GM18909 (cell line): ENCODE data around the gene OBSL1.

Source experiments
- ATAC-seq: cut with Tn5 transposase; IDR thresholded peaks from one replicate; pipeline ENCODE4 v1.9.1; 2021; ENCODE audit warnings: mild to moderate bottlenecking; ENCODE audit not compliant: unreplicated experiment, poor library complexity

Gene OBSL1

DNA sequence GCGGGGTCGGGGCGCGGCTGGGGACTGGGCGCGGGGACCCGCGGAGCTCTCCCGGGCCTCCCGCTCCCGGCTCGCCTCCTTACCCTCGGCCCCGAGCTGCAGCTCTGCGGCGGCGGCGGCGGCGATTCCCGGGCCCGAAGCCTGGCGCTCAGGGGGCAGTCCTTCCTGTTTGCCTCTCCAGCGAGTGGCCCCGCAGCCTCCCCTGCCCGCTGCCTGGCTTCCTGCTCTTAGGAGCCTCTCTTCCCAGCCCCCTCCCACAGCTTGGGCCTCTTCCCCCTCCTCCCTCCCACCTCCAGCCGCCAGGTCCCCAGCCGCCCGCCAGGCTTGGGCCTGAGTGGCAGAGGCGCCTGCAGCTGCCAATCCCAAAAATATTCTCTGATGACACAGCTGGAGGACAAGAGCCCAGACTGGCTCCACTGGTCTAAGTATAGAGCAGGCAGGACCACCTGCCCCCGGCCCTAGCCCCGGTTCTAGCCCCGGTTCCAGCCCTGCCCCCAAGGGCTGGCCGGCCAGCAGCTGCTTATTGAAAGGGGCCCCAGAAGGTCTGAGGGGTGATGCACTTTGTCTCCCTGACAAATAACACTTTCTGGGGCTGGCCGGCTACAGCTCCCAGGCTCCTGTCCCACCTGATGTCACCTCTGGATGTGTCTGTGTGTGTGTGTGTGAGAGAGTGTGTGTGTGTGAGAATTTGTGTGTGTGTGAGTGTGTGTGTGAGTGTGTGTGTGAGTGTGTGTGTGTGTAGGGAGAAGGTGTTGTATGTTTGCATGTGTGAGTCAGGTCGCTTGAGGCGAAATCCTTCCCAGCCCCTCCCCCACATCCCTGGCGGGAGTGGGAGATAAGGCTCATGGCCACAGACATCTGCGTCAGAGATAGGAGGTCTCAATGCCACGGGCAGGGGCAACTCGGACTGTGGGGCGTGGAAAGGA is at the start of gene OBSL1:
OBSL1 (minus strand) TSS at position 229 of the 926 bp plus-strand sequence. CDS start 307 bp downstream, outside the sequence.
- no peak for ATAC-seq

DNA sequence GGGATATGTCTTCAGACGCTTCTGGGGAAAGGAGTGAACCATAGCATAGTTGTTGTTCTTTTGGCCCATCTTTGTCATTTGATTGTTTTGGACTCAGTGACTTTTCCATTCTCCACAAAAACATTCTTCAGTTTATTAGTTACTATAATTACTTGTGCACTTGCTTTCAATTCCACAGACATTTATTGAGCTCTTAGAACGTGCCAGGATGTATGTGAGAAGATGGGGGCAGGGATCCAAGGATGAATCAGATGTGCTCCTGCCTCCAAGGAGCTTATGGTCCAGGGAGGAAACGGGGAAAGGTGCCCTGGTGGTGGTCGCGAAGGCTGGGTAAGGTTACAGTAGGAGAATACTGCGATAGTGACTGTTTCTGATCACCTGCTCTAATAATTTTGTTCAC is 49.2 kb upstream of the OBSL1 start:
- no peak for ATAC-seq

DNA sequence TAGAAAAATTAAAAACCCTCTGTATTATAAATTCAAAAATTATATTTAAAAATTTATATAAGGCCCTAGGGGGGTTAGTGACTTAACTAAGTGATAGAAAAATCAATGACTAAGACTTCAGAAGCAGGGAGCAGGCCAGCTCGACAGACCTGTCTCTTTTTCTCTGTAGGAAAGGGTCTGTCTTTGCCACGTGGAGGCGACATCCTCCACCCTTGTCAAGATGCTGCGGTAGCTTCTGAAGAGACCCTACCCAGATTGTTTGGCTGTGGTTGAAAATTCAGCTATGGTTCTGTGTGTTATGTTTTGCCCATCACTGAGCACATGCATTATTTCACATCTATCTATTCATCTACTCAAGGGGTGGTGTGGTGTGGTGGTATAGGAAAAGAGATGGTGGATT is 47.9 kb upstream of the OBSL1 start:
- no peak for ATAC-seq

DNA sequence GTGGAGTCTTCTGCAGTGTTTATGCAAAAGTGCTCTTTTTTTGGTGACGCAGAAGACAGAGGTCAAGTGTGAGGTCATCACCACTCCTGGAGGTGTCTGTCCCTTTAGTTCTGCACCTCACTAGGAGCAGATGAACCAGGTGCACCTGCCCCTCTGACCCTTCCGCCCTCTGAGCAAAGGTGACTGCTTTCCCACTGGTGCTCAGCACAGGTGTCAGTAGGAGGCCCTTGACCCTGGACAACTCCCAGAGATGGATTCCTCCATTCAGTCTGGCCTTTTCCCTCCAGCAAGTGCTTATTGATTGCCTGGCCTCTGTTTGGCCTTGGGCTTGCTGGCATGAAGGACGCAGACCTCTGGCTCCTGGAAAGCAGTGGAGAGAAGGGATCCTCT is 47.4 kb upstream of the OBSL1 start:
- no peak for ATAC-seq

DNA sequence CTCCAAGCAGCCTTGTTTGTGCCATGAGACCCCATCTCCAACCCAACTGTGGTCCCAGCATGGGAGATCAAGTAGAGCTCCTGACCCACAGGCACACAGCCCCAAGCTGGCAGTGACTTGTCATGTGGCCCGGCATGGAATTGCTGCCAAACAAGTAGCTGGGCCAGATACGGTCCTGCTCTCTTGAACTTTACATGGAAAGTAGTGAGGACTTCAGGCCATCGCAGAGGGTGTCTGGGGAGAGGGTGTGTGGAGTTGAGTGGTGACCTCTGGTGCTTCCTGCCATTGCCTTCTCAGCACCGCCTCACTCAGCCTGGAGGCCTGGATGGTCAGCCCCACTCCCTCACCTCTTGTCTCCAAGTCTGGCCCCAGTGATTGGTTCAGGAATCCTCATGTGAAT is 45.2 kb upstream of the OBSL1 start:
- no peak for ATAC-seq

DNA sequence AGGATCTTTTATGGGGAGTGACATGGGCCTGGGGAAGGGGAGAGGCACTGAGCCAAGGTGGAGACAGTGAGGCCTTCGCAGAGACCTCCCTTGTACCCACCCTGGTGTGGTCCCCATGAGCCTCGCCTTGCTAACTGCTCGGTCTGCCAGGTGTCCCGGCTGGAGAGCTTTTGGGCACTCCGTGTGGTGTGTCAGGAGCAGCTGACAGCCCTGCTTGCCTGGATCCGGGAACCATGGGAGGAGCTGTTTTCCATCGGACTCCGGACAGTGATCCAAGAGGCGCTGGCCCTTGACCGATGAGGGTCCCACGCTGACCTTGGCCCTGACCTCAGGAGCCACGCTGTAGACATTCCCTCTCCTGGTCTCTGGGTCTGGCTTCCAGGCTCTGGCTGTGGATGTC is 44.6 kb upstream of the OBSL1 start:
- ATAC-seq: no peak

DNA sequence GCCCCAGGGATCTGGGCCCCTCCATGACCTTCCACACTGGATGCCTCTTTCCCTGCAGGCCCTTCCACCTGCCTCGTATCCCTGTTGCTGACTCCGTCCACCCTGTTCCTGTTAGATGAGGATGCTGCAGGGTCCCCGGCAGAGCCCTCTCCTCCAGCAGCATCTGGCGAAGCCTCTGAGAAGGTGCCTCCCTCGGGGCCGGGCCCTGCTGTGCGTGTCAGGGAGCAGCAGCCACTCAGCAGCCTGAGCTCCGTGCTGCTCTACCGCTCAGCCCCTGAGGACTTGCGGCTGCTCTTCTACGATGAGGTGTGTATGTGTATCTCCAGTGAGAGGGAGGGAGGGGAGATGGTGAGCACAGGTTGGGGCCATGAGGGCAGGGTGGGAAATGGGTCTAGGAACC is 43.7 kb upstream of the OBSL1 start:
- no peak for ATAC-seq

DNA sequence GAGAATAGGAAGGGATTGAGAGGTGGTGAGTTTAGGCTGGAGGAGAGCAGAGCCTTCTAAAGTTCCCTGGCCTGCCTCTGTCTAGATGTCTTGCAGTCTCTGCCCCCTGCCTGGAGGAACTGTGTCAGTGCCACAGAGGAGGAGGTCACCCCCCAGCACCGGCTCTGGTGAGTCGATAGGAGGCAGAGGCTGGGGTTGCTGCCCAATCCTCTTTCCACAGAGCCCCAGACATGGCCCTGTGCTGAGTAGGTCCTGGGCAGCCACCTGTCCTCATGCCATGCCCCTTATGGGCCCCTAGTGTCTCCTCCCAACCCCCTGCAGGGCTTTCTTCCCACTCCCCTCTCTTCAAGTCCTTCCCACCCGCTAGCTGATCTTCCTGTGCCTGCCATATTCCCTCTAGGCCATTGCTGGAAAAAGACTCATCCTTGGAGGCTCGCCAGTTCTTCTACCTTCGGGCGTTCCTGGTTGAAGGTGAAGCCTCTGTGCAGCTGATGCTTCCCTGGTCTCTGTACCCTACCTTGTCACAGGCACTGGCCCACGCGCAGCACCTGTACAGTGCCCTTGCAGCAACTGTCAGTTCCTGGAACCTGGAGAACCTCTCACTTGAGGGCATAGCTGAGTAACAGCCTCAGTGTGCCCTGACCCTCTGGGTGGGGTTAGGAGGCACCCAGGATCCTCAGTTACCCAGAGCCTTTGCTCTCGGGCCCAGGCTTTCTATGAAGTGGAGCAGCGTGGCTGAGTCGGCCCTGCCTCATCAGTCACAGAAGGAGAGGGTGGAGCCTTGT is 42.9 kb upstream of the OBSL1 start:
- ATAC-seq: no peak

DNA sequence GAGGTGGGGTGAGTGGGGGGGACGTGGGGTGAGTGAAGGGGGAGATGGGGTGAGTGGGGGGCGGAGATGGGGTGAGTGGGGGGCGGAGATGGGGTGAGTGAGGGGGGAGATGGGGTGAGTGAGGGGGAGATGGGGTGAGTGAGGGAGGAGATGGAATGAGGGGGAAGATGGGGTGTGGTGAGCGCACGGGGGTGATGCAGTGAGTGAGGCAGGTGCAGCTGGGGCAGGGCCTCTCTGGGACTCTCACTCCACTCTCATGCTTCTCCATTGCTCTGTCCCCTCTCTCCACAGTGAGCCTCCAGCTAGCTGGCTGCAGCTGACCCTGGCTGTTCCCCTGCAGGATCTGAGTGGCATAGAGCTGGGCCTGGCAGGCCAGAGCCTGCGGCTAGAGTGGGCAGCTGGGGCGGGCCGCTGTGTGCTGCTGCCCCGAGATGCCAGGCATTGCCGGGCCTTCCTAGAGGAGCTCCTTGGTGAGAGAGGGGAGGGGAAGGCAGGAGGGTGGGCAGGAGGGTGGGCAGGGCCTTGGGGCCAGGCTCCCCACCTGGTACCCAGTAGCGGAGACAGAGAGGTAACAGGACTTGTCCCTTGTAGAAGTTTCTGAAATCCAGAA is 42.2 kb upstream of the OBSL1 start:
- ATAC-seq: no peak

DNA sequence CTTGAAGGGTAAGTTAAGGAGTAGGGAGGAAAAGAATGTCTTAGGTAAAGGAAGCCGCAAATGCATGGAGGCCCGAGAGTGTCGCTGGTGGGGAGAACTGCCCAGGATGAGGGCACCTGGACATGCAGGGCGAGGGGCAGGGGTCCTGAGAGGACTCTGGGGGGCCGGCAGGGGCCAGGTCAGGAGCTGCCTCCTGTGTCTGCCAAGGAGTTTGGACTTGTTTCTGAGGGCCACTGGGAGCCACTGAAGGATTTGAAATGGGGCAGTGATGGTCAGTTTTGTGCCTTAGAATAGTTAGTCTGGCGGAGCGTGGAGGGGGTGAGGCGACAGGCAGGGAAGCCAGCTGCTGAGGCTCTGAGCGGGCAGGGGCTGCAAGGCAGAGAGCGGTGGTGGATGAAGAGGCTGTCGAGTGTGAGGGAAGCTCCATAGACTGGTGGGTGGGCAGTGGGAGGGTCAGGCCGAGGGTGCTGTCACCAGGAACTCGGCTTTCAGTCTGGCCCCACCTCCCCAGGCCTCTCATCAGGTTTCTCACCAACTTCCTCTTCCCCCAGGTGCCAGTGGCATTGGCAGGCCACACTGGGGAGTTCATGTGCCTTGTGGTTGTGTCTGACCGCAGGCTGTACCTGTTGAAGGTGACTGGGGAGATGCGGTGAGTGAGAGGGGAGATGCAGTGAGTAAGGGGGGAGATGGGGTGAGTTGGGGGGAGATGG is 41.4 kb upstream of the OBSL1 start:
- ATAC-seq: no peak

DNA sequence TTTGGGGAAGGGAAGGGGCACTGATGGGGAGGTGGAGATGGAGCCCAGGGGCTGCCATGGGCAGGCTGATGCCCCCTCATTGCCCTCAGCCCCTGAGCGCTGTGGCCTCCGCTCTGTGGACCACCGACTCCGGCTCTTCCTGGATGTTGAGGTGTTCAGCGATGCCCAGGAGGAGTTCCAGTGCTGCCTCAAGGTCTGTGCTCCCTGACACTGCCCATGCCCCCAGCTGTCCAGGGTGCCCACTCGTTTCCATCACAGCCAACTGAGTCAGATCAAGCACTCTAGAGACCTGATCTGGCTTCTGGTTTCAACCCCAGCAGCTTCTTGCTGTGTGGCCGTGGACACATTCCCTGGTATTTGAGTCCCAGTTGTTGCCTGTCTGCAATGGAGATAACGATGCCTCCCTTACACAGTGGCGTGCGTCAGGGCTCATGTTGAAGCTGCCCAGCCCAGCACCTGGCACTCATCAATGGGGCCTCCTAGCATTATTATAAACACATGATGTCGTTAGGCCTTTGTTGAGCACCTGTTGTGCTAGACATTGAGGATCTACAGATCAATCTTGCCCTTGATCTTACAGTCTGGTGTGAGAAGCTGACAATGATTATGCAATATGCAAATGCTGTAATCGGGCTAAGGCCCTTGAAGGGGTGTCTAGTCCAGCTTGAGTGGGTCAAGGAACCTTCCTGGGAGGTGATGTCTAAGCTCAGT is 40.7 kb upstream of the OBSL1 start:
- no peak for ATAC-seq

DNA sequence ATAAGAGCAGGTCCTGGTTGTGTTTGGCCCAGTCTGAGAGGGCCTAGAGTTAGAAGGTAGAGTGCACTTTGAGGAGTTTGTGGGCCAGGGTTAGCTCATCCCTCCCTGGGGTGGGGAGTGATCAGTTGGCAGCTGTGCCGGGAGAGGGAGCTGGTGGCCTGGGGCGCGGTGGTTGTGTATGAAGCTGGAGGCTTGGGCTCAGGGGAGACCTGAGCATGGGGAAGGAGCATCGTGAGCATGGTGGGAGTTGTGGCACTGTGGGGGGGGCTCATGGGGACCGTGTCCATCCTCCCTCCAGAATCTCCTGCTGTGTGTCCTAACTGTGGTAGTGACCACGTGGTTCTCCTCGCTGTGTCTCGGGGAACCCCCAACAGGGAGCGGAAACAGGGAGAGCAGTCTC is 40.0 kb upstream of the OBSL1 start:
- ATAC-seq: no peak

DNA sequence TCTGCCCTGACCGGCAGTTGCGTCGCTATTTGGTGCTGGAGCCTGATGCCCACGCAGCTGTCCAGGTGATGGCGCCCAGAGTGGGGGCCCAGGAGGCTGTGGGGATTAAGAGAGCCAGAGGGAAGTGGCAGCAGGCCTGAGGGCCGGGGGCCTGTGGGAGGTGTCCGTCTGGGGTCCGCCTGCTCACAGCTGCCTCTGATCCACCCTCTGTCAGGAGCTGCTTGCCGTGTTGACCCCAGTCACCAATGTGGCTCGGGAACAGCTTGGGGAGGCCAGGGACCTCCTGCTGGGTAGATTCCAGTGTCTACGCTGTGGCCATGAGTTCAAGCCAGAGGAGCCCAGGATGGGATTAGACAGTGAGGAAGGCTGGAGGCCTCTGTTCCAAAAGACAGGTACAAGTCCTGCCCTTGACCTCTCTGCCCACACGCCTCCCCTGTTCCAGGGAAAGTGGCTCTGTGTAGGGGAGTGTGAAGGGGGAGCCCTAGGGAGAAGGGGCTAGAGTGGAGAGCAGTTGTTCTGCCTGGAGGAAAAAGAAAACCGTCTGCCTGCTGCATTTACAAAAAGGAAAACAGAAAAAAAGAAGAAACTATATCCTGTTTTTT is 37.9 kb upstream of the OBSL1 start:
- ATAC-seq: no peak

DNA sequence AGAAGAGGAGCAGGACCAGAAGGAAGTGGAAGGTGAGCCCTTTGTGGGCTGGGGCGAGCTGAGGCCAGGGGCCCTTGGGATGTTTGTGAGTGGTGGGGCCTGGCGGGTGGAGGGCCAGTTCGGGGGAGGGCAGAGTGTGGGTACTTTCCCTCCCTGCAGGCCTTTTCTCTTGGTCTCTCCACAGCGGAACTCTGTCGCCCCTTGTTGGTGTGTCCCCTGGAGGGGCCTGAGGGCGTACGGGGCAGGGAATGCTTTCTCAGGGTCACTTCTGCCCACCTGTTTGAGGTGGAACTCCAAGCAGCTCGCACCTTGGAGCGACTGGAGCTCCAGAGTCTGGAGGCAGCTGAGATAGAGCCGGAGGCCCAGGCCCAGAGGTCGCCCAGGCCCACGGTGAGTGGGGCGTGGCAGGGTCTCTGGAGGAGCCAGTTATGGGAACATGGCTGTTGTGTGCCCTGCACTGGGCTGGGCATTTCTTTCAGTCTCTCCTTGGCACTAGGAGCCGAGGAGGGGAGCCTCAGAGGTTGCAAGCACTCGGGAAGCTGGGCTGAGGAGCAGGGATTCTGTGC is 37.1 kb upstream of the OBSL1 start:
- ATAC-seq: no peak

DNA sequence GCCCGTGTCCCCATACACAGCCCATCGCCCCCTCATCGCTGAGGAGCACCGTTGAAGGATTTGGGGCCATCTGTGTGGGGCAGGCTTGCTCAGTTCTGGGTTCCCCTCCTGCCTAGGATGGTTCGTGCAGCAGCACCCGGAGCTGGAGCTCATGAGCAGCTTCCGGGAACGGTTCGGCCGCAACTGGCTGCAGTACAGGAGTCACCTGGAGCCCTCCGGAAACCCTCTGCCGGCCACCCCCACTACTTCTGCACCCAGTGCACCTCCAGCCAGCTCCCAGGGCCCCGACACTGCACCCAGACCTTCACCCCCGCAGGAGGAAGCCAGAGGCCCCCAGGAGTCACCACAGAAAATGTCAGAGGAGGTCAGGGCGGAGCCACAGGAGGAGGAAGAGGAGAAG is 36.6 kb upstream of the OBSL1 start:
- no peak for ATAC-seq

DNA sequence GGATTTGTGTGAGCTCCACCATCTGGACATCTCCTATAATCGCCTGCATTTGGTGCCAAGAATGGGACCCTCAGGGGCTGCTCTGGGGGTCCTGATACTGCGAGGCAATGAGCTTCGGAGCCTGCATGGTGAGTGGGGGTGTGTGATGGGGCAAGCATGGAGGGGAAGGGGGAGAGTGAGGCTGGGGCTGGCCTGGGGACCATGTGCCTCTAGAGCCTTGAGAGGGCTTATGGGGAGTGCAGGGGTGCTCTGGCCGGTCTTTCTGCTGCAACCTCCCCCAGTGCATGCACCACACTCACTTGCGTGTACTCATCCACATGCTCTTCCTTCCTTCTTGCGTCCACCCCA is 34.2 kb upstream of the OBSL1 start:
- no peak for ATAC-seq

DNA sequence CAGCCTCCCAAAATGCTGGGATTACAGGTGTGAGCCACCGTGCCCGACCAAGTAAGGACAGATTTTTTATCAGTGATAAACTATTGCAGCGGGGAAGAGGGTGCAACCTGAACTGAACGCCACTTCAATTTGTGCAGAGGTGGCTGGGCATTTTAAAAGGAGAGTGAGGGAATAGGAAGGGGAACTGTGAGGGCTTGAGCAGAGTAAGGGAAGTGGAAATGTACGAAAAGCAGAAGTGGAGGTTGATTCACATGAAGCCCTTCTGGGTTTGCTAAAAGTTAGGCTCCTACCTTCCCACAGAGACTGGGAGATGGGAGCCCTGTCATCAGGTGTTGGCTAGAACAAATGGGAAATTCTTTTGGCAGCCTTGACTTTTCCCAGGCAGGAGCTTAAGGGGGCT is 32.4 kb upstream of the OBSL1 start:
- ATAC-seq: no peak

DNA sequence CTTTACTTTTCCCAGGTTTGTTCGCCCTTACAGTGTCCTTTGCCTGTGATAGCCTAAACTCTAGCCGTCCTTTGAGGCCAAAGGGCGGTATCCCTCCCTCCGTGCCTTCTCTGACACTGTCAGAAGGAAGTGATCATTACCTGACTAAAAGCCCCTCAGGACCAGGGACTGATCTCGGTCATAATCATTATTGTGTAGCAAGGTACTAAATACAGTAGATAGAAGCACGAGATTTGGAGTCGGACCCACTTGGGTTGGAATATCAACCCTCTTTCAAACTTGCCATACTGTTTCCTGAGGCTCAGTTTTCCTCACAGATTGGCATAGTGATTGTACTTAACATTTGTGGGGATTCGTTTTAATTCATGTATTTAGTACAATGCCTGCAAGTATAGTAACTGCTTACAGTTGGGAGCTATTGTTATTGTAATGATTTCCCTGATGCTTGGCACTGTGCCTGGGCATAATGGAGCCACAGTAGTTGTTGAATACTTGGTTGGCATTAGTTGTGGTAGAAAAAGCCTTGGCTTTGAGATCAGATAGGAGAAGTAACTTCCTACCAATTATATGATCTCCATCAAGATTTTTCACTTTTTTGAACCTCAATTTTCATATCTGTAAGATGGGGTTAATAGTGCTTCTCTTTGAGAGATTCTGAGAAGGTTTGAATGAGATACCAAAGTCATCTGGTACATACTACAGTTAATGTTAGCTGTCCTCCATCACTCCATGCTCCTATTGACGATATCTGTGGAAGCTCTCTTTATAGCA is 27.2 kb upstream of the OBSL1 start:
- no peak for ATAC-seq
